PFSK-1 (cell line): ENCODE data around the gene DGKA.

ENCODE experiments used
- FOXP2 ChIP-seq: optimal IDR thresholded peaks from 2 replicates; pipeline ENCODE3; 2011; ENCODE audit warnings: borderline replicate concordance, control low read depth, inconsistent platforms; ENCODE audit not compliant: insufficient read depth; ENCODE audit errors: extremely low read length, extremely low read depth
- POLR2AphosphoS5 ChIP-seq: IDR thresholded peaks from 2 replicates; pipeline ENCODE4 v1.6.1; 2012; ENCODE audit warnings: low read depth, mild to moderate bottlenecking, control low read depth, low read length, moderate library complexity
- SIN3A ChIP-seq: IDR thresholded peaks from 2 replicates; pipeline ENCODE4 v1.6.1; 2012; ENCODE audit warnings: mild to moderate bottlenecking, low read length, moderate library complexity, borderline replicate concordance; ENCODE audit not compliant: insufficient read depth
- TAF1 ChIP-seq: IDR thresholded peaks from 2 replicates; pipeline ENCODE4 v1.6.1; 2012; ENCODE audit warnings: low read length, control low read depth, borderline replicate concordance; ENCODE audit not compliant: insufficient read depth
- TF ChIP-seq, protein P1 (sequence below), 2 experiments: IDR thresholded peaks; 2 replicates each; pipeline versions ENCODE4 v1.6.1 to v1.8.0; 2011 to 2012; ENCODE audit warnings: low read depth in 2 of 2, low read length in 2 of 2, control low read depth in 1 of 2, inconsistent platforms in 1 of 2, mild to moderate bottlenecking in 1 of 2, moderate library complexity in 1 of 2; ENCODE audit not compliant: insufficient read depth in 1 of 2

Gene DGKA

DNA sequence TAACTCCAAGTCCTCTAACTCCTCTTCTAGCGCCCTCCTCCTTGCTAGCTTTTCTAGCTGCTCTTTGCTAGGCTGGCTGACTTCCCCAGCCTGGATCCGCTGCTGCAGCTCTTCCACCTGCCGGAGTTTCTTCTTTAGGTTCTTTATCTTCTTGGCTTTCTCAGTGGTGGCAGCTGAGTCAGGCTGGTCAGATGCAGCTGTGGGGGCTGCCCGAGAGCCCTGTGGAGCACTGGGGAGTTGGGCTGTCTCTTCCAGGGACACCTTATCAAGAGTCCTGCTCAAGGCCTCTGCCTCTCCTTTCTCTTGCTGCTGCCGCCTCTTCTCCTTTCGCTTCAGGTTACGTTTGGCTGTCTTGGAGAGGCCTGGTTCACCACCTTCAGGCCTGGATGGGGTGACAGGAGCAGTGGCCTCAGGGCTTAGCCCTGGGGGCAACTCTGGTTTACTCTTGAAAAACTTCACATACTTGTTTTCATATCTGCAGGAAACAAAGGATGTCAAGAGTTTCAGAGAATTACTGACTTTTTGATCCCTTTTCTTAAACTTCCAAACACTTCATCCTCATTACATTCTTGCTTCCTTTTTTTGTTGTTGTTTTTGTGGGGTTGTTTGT is 29.0 kb upstream of the DGKA start:
- TF ChIP-seq, protein P1, sequence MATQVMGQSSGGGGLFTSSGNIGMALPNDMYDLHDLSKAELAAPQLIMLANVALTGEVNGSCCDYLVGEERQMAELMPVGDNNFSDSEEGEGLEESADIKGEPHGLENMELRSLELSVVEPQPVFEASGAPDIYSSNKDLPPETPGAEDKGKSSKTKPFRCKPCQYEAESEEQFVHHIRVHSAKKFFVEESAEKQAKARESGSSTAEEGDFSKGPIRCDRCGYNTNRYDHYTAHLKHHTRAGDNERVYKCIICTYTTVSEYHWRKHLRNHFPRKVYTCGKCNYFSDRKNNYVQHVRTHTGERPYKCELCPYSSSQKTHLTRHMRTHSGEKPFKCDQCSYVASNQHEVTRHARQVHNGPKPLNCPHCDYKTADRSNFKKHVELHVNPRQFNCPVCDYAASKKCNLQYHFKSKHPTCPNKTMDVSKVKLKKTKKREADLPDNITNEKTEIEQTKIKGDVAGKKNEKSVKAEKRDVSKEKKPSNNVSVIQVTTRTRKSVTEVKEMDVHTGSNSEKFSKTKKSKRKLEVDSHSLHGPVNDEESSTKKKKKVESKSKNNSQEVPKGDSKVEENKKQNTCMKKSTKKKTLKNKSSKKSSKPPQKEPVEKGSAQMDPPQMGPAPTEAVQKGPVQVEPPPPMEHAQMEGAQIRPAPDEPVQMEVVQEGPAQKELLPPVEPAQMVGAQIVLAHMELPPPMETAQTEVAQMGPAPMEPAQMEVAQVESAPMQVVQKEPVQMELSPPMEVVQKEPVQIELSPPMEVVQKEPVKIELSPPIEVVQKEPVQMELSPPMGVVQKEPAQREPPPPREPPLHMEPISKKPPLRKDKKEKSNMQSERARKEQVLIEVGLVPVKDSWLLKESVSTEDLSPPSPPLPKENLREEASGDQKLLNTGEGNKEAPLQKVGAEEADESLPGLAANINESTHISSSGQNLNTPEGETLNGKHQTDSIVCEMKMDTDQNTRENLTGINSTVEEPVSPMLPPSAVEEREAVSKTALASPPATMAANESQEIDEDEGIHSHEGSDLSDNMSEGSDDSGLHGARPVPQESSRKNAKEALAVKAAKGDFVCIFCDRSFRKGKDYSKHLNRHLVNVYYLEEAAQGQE (IDR thresholded peaks at IDR 0.05; ENCODE audit: insufficient read depth in 1 of 2, low read depth in 2 of 2, low read length in 2 of 2) = no peak
- TF ChIP-seq FOXP2 = no peak
- TF ChIP-seq POLR2AphosphoS5 = no peak
- TF ChIP-seq SIN3A = no peak
- TF ChIP-seq TAF1 = no peak

DNA sequence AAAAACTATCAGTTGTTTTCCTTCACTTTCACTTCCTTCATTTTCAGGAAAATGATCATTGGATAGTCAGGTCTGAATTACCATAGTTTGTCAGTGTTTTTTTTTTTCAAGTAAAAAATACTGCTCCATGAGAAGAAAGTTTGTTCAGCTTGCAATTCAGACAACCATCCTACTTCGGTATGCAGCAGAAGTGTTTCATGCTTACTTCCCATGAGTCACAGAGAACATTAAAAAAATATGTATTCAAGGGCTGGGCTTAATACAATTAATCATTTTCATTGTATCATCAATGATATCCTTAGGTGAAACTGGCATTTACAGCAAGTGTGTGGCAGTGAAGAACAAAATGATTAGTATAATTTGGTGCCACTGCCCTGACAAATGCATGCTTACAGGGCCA is 24.9 kb upstream of the DGKA start:
- TF ChIP-seq FOXP2 (no peak), TAF1 (no peak), SIN3A (no peak), POLR2AphosphoS5 (no peak)
- TF ChIP-seq, protein P1 (IDR thresholded peaks at IDR 0.05; ENCODE audit: insufficient read depth in 1 of 2, low read depth in 2 of 2, low read length in 2 of 2) = no peak

DNA sequence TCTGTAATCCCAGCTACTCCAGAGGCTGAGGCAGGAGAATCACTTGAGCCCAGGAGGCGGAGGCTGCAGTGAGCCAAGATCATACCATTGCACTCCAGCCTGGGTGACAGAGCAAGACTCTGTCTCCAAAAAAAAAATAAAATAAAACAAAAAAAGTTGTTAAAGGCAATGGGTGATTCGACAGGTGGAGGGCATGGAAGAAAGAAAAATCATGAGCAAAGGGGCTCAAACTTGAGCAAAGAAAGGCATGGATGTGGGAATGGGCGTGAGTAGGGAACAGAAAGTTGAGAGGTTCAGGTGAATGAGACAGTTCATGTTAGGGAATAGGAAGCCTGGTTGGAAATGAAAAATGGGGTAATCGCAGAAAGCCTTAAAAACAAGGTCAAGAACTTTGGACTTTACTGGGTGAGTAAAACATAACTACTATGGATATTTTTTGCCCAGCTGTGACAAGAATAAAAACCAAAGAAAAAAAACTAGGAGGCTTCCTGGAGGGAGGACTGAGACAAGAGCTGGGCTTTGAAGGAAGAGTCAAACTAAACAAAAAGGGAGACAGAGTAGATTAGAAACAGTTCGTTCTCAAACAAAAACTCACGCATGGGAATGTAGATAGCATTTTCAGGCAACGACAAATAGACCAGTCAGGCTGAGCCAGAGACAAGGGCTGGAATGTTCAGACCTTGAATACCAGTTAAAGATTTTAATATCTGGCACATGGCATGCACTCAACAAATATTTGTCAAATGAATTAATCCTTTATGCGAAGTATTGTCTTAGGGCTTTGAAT is 22.0 kb upstream of the DGKA start:
- TF ChIP-seq FOXP2 (no peak), SIN3A (no peak), POLR2AphosphoS5 (no peak), TAF1 (no peak)
- TF ChIP-seq, protein P1 (IDR thresholded peaks at IDR 0.05; ENCODE audit: insufficient read depth in 1 of 2, low read depth in 2 of 2, low read length in 2 of 2) = no peak

DNA sequence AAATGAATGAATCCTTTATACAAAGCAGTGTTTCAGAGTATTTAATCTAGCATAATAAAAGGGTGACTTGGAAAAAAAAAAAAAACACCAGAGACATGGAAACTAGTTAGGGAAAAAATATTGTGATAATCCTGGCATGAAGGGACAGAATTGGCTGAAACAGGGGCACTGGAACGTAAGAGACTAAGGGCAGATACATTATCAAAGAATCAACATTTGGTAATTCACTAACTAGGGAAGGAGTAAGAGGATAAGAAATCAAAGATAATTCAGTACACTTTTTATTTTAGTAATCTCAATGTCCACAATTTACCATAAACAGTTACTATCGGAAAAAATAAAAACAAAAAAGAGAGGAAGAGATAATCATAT is 21.5 kb upstream of the DGKA start:
- TF ChIP-seq, protein P1 (IDR thresholded peaks at IDR 0.05; ENCODE audit: insufficient read depth in 1 of 2, low read depth in 2 of 2, low read length in 2 of 2) = no peak
- no peak for TF ChIP-seq SIN3A
- no peak for TF ChIP-seq POLR2AphosphoS5
- no peak for TF ChIP-seq FOXP2
- TF ChIP-seq TAF1 = no peak
